WERI-Rb-1 (cell line): Measurements from ENCODE around the gene JAKMIP2.

Experiments
- DNase-seq: peaks from one replicate; pipeline ENCODE4 v3.0.0-alpha.2; 2020
- H3K27ac ChIP-seq: fragments of 250-450 bp; sonication (Bioruptor Pico); 2 replicates; pipeline ENCODE4 v1.5.1; 2020; ENCODE audit warnings: mild to moderate bottlenecking, moderate library complexity
- H3K27me3 ChIP-seq: fragments of 250-450 bp; sonication (Bioruptor Pico); 2 replicates; pipeline ENCODE4 v1.5.1; 2021; ENCODE audit warnings: mild to moderate bottlenecking, low read depth, moderate library complexity; ENCODE audit not compliant: insufficient read depth, severe bottlenecking
- H3K36me3 ChIP-seq: fragments of 250-450 bp; sonication (Bioruptor Pico); 2 replicates; pipeline ENCODE4 v1.5.1; 2020; ENCODE audit warnings: mild to moderate bottlenecking, moderate library complexity
- H3K4me3 ChIP-seq: 2 replicates; pipeline ENCODE4 v1.5.1; 2011; ENCODE audit warnings: low read depth, mild to moderate bottlenecking, control low read depth, low read length
- H3K9me3 ChIP-seq: fragments of 250-450 bp; sonication (Bioruptor Pico); 2 replicates; pipeline ENCODE4 v1.5.1; 2021; ENCODE audit warnings: mild to moderate bottlenecking, moderate library complexity; ENCODE audit not compliant: severe bottlenecking
- TF ChIP-seq, protein P1 (sequence below): IDR thresholded peaks from 2 replicates; pipeline ENCODE4 v1.5.1; 2011; ENCODE audit warnings: low read depth, mild to moderate bottlenecking, control low read depth, inconsistent platforms, low read length

JAKMIP2 gene

DNA sequence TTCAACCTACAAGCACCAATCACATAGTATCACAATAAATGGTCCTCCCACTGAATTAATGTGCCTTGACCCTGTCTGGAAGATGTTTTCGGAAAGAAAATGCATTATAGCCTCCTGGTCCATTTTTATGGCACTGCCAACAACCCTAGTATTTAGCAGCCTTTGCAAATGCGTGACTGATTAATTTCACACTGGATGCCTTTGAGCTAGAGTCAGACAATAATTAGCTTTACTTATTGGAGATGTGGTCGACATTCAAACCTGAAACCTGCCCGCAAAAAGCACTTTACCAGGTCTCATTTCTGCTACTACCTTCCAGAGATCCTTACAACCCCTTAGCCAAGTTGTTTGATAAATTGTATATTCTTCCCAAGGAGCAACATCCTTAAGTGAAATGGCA, 153.3 kb downstream of the JAKMIP2 start:
- Histone ChIP-seq H3K27me3 (no peaks in the 10 kb centered on the region), H3K4me3 (no peak overlapping the region), H3K9me3 (no peaks in the 10 kb centered on the region), H3K36me3 (no peaks in the 10 kb centered on the region), H3K27ac (no peak overlapping the region)
- TF ChIP-seq, protein P1, sequence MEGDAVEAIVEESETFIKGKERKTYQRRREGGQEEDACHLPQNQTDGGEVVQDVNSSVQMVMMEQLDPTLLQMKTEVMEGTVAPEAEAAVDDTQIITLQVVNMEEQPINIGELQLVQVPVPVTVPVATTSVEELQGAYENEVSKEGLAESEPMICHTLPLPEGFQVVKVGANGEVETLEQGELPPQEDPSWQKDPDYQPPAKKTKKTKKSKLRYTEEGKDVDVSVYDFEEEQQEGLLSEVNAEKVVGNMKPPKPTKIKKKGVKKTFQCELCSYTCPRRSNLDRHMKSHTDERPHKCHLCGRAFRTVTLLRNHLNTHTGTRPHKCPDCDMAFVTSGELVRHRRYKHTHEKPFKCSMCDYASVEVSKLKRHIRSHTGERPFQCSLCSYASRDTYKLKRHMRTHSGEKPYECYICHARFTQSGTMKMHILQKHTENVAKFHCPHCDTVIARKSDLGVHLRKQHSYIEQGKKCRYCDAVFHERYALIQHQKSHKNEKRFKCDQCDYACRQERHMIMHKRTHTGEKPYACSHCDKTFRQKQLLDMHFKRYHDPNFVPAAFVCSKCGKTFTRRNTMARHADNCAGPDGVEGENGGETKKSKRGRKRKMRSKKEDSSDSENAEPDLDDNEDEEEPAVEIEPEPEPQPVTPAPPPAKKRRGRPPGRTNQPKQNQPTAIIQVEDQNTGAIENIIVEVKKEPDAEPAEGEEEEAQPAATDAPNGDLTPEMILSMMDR, result no peak
- DNase-seq, result no peak

DNA sequence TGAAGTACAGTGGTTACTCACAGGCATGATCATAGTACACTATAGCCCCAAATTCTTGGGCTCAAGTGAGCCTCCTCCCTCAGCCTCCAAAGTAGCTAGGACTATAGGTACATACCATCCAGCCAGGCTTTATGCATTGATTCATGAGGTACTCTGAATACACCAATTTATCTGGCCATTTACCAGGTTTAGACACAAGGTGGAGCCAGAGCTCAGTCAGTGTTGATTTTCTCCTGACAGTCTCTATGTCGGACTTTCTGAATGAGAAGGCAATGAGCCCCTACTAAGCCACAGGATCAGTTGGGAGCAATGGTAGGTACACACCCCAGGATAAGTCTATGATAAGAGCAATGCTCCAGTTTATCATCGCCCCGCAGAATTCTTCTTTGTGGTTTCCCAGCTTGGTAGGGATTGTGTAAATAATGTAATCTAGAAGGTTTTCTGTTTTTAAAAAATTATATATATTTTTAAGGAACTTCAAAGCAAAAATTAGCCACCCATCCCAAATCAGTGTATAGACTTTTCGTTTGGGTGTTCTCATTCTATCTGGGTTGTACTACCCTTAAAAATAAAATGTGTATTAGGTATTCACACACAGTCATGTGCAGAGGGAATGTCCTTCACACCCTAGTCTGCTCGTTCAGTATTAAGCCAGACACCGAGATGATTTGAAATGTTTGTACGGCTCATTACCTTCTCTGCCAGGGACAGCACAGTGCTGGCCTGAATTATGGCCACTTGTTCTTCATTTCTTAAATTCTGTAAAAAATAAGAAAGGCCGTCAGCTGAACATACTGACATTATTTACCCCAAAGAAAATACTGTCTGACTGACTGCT, 154.3 kb downstream of the JAKMIP2 start:
- H3K4me3 ChIP-seq, result no peak overlapping the region
- no peak overlapping the region for H3K27ac ChIP-seq
- peak; percentile 80 for DNase-seq
- no peaks in the 10 kb centered on the region for H3K36me3 ChIP-seq
- no peaks in the 10 kb centered on the region for H3K27me3 ChIP-seq
- no peaks in the 10 kb centered on the region for H3K9me3 ChIP-seq
- TF ChIP-seq, protein P1, result peak; percentile 75

DNA sequence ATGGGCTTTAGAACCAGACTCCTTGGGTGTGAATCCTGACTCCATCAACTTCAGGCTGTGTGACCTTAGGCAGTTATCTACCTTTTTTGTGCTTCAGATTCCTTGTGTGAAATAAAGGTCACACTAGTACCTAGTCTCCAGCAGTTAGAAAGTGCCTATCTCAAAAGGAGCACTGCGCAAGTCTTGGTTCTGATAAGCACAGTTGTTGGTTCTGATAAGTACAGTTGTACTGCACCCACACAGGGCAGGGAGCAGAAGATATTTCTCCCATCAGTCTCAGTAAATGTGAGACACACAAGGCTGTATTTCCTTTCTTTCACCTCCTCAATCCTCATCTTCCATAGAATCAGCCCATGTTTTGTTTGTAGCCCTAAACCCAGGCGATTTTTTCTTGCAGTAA, 156.1 kb downstream of the JAKMIP2 start:
- H3K36me3 ChIP-seq, result no peaks in the 10 kb centered on the region
- no peak overlapping the region for H3K27ac ChIP-seq
- peaks cover 3% of the 10 kb centered on the region for H3K9me3 ChIP-seq
- DNase-seq, result no peak
- H3K4me3 ChIP-seq, result no peak overlapping the region
- TF ChIP-seq, protein P1, result no peak
- H3K27me3 ChIP-seq, result no peaks in the 10 kb centered on the region

DNA sequence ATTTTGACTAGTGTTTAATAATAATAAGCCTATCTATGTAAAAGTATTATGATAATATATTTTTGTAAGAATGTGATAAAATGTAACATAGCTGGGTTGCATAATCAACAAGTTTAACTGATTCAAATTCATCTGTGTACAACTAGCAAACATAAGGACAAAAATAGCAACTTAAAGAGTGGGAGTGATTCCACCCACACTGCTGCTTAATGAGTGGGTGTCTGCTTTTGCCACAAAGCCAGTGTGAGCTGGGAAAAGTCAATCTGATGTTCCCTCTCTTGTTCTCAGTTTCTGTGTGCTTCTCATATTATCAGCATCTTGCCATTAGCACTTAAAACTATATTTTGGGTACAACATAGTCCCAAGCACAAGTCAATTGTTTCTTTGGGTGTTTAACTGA, 161.5 kb downstream of the JAKMIP2 start:
- no peaks in the 10 kb centered on the region for H3K36me3 ChIP-seq
- no peak for DNase-seq
- H3K9me3 ChIP-seq, result peaks cover 3% of the 10 kb centered on the region
- H3K27me3 ChIP-seq, result no peaks in the 10 kb centered on the region
- no peak overlapping the region for H3K27ac ChIP-seq
- TF ChIP-seq, protein P1, result no peak
- H3K4me3 ChIP-seq, result no peak overlapping the region

DNA sequence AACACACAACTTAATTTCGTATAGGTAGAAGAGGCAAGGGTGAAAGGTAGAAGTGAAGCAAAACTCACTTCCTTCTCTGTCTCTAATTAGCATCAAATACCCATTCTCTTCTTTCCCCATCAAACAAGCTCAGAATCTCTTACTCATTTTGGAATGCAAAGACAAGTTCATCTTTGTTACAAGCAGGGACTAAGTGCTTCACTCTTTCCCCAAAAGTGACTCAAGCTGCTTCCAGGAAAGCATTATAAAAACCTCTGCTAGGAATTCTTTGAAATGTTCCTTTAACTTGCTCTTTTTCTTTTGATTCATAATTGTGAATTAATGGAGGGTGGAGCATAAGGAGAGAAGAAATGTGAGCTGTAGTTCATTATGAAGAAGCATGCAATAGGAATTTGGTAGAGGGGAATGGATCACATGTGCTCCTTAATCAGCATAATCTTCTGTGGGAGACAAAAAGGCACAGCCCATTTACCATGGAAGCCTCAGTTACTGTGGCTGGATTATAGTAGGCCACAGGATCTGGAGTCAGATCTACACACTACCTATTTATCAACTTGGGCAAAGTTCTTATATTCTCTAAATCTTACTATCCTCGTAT, 163.1 kb downstream of the JAKMIP2 start:
- H3K36me3 ChIP-seq, result no peaks in the 10 kb centered on the region
- TF ChIP-seq, protein P1, result no peak

More for the DNA sequence above, 163.1 kb downstream of the JAKMIP2 start:
- no peak for DNase-seq
- H3K27ac ChIP-seq, result no peak overlapping the region
- no peaks in the 10 kb centered on the region for H3K27me3 ChIP-seq
- peaks cover 3% of the 10 kb centered on the region for H3K9me3 ChIP-seq
- H3K4me3 ChIP-seq, result no peak overlapping the region
